Activated CD4-positive, alpha-beta T cell treated with anti-CD3 and anti-CD28 coated beads, Interleukin-2, amount 50 U/mL, for 1 hour (primary cell): ENCODE results near the gene GALNT10.

Source experiments
- DNase-seq: peaks from one replicate; pipeline ENCODE4 v3.0.0-alpha.2; 2020

GALNT10 gene

GRCh38 chr5:154386952-154387629 is 196.6 kb downstream of the GALNT10 start:
- DNase-seq, result no peak

DNA sequence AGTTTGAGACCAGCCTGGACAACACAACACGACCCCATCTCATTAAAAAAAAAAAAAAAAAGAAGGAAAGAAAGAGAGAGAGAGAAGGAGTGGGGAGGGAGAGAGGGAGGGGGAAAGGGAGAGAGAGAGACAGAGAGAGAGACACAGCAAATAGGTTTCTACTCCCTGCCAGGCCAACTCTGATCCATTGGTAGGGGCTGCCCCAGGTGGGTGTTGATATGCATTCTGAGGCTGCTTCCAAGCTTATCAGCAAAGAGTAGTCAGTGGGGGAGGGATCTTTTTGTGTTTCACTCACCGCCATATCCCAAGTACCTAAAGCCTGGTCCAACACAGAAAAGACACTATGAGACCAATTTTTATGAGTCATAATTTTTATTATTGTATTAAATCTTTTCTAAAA is 198.3 kb downstream of the GALNT10 start:
- no peak for DNase-seq

DNA sequence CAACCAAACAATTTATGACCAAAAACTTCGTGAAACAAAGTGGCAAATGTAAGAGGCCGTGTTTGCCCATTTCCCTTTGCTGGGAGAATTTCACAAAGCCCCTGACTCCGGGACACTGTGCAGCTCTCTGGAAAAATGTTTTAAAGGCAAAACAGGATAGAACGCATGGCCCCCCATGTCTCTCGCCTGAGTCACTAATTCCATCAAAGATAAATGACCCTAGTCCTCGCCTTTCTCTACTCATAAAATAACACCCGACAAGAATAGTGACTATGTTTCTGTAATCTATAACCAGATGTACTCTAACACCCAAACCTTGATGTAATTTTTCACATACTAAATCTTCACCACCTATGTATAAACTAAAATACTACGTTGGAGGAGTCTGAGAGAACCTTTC is 199.6 kb downstream of the GALNT10 start:
- DNase-seq, result no peak

DNA sequence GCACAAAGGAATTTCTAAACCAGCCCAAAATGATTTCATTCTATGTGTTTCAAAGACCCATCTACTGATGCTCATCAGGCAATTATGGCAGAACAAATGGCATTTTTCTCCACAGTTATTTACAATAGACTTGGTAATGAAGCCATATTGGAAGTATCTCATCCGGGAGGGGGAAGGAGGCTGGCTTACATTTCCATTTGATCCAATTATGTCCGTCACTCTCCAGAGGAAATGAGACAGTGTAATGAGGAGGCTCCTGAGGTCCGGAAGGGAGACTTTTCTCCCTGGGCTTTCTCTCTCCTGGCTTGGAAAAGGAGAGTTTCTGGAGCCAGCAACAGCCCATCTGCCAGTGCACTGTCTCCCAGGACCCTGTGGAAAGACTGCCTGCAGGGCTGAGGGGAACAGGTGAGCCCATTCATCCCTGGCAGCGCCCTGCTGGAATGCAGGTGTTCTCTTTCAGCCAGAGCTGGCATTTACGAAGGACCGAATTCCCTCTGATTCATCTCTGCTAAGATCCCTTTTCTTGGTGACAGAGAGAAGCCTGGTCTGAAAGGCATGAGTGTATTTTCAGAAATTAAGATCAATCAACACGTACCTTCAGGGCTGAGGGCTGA is 200.3 kb downstream of the GALNT10 start:
- DNase-seq, result no peak

- DNase-seq, result no peak
Observed at GRCh38 chr5:154391788-154392187, 201.3 kb downstream of the GALNT10 start.

DNA sequence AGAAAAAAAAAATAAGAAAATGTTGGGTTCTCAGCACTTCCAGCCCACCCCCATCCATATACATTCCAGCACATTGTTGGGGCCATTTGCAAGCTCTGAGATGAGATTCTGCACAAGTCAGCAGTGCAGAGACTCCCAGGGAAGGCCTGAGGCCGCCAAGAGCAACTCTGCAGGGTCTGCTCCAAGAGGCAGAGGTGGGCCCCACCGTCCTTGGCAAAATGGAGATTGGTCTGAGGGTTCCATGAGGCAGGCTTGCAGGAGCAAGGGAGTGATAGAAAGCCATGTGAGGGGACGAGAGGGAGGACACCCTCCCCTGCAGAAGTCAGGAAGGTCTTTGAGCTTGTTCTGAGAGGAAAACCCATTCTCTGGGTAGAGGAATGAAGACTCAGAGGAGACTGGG is 203.3 kb downstream of the GALNT10 start:
- DNase-seq, result no peak

- no peak for DNase-seq
Observed at GRCh38 chr5:154394307-154394706, 203.8 kb downstream of the GALNT10 start.

- no peak for DNase-seq
Observed at GRCh38 chr5:154395407-154396106, 205.0 kb downstream of the GALNT10 start.

GRCh38 chr5:154396128-154396527 is 205.6 kb downstream of the GALNT10 start:
- no peak for DNase-seq

GRCh38 chr5:154397652-154398406 is 207.3 kb downstream of the GALNT10 start:
- no peak for DNase-seq

DNA sequence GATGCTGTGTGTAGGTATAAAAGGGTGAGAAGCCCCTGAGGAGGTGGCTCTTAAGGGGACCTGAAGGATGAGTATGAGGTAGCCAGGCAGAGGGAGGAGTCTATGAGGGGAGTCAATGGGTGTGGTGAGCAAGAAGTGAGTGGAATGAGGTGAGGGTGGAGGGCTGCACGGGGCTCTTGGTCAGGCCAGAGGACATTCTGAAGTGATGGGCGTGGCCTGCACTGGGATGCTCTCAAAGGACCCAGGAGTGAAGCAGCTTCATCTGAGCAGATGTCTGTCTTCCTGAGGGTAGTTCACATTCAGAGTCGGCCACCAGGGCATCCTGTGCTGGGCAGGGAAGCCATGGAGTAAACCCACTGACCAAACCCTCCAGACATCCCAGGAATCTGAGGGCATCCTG is 210.1 kb downstream of the GALNT10 start:
- no peak for DNase-seq

- no peak for DNase-seq
Observed at GRCh38 chr5:154401355-154401754, 210.8 kb downstream of the GALNT10 start.

DNA sequence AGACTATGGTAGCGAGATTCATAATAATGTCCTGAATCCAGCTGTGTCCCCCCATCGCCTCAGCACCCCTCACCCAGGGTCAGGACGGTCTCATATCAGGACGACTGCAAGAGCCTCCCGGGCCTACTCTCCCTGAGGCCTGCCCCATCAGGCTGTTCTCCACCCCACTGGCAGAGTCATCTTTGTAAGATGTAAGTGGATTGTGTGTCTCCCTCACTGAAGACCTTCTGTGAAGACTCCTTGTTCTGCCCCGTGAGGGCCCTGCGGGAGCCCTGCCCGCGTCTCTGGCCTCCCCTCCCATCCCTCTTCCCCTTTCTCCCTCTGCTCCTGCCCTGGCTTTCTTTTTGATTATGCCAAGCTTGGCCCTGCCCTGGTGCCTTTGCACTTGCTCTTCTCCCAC is 211.4 kb downstream of the GALNT10 start:
- DNase-seq, result no peak

DNA sequence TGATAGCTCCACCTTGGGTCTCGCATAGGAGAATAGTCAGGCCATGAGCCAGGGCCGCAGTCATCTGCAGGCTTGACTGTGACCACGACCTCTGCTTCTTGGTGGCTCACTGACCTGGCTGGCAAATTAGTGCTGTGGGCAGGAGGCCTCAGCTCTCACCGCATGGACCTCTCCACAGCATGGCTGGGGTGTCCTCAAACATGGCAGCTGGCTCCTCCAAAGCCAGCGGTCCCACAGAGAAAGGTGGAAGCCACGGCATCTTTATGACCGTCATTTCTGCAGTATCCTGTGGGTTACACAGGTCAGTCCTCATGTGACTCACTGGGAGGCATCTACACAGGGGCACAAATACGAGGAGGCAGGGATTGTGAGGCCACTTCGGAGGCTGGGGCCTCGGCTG is 212.1 kb downstream of the GALNT10 start:
- DNase-seq, result no peak

DNA sequence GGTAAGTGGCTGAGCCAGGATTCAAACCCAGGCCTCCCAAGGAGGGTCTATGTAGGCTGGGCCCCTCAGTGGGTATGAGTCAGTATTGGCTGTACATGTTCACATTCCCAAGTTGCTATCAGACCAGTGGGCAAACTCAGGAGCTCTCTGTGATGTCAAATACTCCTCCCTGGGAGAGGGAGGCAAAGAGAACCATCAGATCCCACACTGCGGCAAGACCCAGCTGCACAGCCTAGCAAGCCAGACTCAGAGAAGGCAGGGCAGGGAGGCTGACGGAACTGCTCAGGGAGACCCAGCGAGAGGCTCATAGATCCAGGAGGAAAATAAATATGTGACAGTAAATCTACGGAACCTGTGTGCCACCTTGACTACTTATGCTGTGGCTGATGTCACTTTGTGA is 212.7 kb downstream of the GALNT10 start:
- DNase-seq, result no peak

- no peak for DNase-seq
Observed at GRCh38 chr5:154403776-154404387, 213.3 kb downstream of the GALNT10 start.

DNA sequence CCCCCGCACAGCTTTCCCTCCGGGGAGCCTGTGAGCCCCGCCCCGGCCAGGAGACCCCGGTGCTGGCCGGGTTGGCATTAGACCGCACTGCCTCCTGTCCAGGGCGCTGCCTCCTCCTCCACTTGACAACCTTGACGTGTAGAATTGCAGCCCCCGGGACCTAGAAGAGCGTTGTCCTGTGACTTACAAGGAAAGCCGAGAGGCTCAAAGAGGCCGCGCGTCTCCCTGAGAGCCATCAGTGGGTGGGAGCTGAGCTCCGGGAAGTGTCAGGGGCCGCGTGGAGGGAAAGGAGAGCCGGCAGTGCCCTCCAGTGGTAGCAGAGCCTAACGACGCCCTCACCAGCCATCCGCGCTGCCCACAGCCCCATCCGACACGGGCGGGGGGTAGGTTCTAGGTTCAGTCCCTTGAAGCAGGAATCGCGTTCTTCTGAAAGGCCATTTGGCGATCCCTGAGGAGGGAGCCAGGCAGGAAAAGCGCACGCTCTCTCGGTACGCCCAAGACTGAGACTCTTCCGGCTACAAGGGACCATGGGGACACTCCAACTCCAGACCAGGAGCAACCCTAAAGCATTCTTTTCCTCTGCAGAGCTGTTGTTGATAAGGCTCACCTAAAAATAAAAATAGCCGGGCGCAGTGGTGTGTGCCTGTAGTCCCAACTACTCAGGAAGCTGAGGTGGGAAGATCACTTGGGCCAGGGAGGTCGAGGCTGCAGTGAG is 214.7 kb downstream of the GALNT10 start:
- DNase-seq, result peak; percentile 63

GRCh38 chr5:154406231-154406630 is 215.7 kb downstream of the GALNT10 start:
- no peak for DNase-seq

- DNase-seq, result no peak
Observed at GRCh38 chr5:154406826-154407225, 216.3 kb downstream of the GALNT10 start.

DNA sequence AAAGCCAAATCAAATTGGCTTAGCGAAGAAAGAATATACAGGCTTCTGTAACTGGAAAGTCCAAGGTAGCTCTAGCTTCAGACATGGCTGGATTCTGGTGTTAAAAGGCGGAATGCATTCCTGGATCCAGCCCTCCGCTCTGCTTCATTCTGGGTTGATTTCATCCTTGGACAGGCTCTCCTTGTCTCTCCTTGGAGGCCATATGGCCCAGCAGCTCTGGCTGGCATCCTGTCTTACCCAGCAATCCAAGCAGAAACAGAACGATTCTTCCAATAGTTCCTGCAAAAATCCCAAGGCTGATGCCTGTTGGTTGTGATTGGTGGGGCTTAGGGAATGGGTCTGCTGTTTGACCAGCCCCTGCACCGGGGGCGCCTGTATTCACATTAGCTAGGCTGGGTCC is 218.3 kb downstream of the GALNT10 start:
- DNase-seq, result no peak

DNA sequence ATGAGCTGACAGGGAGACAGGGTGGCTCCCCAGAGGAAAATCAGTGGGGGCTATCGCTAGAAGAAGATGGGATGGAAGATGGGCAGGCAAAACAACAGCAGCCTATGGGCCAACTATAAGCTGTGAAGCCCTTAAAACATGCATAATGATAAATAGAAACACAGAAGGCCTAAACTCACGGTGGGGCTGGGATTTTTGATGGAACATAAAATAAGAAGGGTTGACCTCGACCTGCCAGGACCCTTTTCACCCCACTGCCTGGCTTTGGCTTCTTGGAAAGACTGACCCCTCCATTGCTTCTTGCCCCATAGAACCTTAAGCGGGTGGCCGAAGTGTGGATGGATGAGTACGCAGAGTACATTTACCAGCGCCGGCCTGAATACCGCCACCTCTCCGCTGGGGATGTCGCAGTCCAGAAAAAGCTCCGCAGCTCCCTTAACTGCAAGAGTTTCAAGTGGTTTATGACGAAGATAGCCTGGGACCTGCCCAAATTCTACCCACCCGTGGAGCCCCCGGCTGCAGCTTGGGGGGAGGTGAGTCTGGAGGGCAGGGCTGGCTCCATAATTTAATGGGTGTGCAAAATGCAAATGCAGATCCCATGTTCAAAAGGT is 218.8 kb downstream of the GALNT10 start:
- DNase-seq, result no peak

DNA sequence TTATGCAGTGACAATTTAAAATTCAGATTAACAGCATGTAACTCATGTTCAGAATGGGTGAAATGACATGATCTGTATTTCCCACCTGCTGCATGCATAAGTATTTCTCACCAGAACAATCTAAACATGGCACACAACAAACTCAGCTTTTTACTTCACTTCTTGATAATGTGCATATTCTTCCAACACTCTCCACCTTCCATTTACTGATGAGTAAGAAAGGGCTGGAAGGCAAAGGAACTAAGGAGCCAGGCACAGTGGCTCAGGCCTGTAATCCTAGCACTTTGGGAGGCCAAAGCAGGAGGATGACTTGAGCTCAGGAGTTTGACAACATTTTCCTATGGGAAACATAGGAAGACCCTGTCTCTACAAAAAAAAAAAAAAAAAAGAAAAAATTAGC is 219.5 kb downstream of the GALNT10 start:
- DNase-seq, result no peak
